MM.1S (cell line): ENCODE measurements around the gene DENND2A.

Experiments used
- CTCF ChIP-seq: fragments of 300-600 bp; sonication (generic); IDR thresholded peaks from 2 replicates; pipeline ENCODE4 v1.5.1; 2016; ENCODE audit warnings: antibody characterized with exemption, low read length, mixed read lengths
- EZH2 ChIP-seq: fragments of 300-600 bp; sonication (generic); optimal IDR thresholded peaks from 2 replicates; pipeline ENCODE3; 2017; ENCODE audit warnings: low read depth, mild to moderate bottlenecking, antibody characterized with exemption, low read length, mixed read lengths
- EZH2phosphoT487 ChIP-seq: fragments of 300-600 bp; sonication (generic); IDR thresholded peaks from 2 replicates; pipeline ENCODE4 v1.6.1; 2018; ENCODE audit warnings: antibody characterized with exemption, low read length

DNA sequence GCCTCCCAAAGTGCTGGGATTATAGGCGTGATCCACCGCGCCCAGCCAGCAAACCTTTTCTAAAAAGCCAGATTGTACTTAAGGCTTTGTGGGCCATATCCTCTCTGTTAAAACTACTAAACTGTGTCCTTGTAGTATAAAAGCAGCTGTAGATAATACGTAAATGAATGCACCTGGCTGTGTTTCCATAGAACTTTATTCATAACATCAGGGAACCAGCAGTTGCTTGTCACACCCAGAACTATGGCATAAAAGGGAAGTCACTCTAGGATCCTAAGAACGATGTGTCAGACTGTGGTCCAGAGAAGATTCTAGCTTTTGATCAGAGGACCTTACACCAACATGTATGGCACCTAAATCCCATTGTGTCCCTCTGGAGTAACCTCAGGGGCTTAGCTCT lies 63.0 kb downstream of the DENND2A start:
- TF ChIP-seq CTCF (no peak), EZH2 (no peak), EZH2phosphoT487 (no peak)
